ENCODE results near the gene ATP6V0C.

Gene ATP6V0C

GRCh38 chr16:2528161-2529060, 14.7 kb downstream of the ATP6V0C start:
- Histone ChIP-seq H4K20me1 (peaks cover under 1 to 83% (median 23%) of the 10 kb centered on the region in 11 experiments; a peak in 17 of 22 replicates), H3K4me1 (peaks cover 20 to 52% (median 25%) of the 10 kb centered on the region in 10 experiments), H3K27ac (no peak overlapping the region), H3K9ac (no peak overlapping the region), H3K9me3 (replicated peaks in 1 of 11) (no peaks in the 10 kb centered on the region), H3K4me2 (no peak overlapping the region; a peak in 1 of 22 replicates), H3K36me3 (peaks cover 50 to 75% (median 70%) of the 10 kb centered on the region in 11 experiments), H3K4me3 (no peak overlapping the region), H3K27me3 (no peaks in the 10 kb centered on the region)
- no peak for TF ChIP-seq Cebpa-rat (IDR thresholded peaks at IDR 0.05)

GRCh38 chr16:2529061-2529931, 15.5 kb downstream of the ATP6V0C start:
- Histone ChIP-seq H3K4me3 (no peak overlapping the region), H3K9ac (peak overlapping the region in 3 of 11 experiments; percentile 54 to 82 (median 69); a peak in 3 of 22 replicates), H3K27me3 (no peaks in the 10 kb centered on the region), H3K36me3 (peaks cover 41 to 67% (median 61%) of the 10 kb centered on the region in 11 experiments), H3K4me2 (peak overlapping the region in 2 of 11 experiments; percentile 90 to 97; a peak in 2 of 22 replicates), H4K20me1 (peaks cover 0 to 74% (median 14%) of the 10 kb centered on the region in 11 experiments; a peak in 15 of 22 replicates), H3K9me3 (replicated peaks in 1 of 11) (no peaks in the 10 kb centered on the region), H3K4me1 (peaks cover 22 to 52% (median 28%) of the 10 kb centered on the region in 10 experiments), H3K27ac (no peak overlapping the region)
- no peak for TF ChIP-seq Cebpa-rat (IDR thresholded peaks at IDR 0.05)

DNA sequence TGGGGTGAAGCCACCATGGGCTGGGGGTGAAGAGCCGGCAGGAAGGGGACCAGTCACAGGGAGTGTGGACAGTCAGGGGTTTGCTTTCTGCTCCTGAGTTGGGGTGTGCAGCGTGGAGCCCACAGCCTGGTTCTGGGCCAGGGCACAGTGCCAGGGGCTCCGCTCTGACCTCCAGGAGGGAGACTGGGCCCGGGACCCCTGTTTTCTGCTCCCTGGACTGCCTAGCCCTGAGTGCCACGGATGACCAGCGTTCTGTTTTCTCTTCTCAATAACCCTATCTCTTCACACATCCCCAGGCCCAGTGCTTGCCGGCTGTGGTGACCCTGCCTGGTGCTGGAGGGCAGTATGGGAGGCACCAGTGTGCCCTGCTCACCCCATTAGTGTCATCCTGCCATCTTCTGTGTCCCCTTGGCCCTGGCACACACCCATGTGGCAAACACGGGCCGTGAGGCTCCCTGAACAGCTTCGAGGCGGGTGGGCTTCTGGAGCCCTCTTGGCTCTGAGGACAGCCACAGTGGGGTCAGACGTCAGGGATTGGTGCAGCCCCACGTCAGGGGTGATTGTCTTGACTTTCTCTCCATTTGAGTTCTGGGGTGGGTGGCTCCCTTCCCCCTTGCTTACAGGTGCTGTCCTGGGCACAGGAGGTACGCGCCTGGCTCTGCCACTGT, 16.3 kb downstream of the ATP6V0C start:
- no peak for TF ChIP-seq Cebpa-rat (IDR thresholded peaks at IDR 0.05)
- Histone ChIP-seq H3K36me3 (peaks cover 33 to 59% (median 53%) of the 10 kb centered on the region in 11 experiments), H3K4me2 (peak overlapping the region in 4 of 11 experiments; percentile 90 to 100 (median 98); a peak in 6 of 22 replicates), H3K9me3 (replicated peaks in 1 of 11) (no peaks in the 10 kb centered on the region), H3K27ac (no peak overlapping the region), H3K27me3 (no peaks in the 10 kb centered on the region), H3K4me3 (no peak overlapping the region), H3K9ac (peak overlapping the region in 6 of 11 experiments; percentile 20 to 82 (median 74); a peak in 11 of 22 replicates), H3K4me1 (peaks cover 22 to 54% (median 28%) of the 10 kb centered on the region in 10 experiments), H4K20me1 (peaks cover 0 to 66% (median 7%) of the 10 kb centered on the region in 11 experiments; a peak in 13 of 22 replicates)

DNA sequence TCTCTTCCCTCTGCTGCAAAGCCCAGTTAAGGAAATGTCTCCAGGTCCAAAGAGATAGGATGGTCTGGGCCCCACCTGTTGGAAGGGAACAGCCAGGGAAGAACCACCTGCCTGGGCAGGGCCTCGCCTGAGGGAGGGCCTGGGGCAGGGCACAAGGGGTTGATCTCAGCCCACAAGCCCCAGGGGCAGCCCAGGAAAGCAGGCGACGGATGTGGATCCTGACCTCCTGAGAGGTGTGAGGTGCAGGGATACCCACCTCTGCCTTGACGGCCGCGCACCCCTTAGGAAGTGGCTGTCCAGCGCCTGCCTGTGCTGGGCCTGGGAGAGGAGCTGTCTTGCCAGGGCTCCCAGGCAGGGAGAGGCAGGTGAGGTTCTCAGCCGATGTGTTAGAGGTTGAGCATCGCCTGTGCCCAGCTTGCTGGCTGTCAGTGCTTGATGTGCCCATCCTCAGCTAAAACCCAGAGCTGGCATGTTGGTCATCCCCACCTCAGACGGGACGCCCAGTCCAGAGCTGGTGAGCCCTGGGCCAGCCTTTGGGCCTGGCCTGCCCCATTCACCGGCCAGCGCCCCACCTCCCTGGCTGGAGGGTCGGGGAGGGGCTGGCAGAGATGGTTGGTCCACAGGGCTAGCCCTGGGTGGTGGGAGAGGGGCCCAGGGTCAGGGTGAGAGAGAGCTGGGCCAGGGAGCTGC, 17.0 kb downstream of the ATP6V0C start:
- Histone ChIP-seq H3K4me3 (peak overlapping the region in 8 of 10 experiments; percentile 64 to 78 (median 70); a peak in 8 of 20 replicates), H4K20me1 (peaks cover 0 to 60% (median 7%) of the 10 kb centered on the region in 11 experiments; a peak in 13 of 22 replicates), H3K4me2 (peak overlapping the region; percentile 90 to 100 (median 97)), H3K27ac (peak overlapping the region in 8 of 11 experiments; percentile 52 to 82 (median 68); a peak in 12 of 22 replicates), H3K9ac (peak overlapping the region; percentile 54 to 83 (median 79)), H3K27me3 (no peaks in the 10 kb centered on the region), H3K9me3 (replicated peaks in 1 of 11) (no peaks in the 10 kb centered on the region), H3K4me1 (peaks cover 22 to 60% (median 31%) of the 10 kb centered on the region in 10 experiments), H3K36me3 (peaks cover 29 to 52% (median 47%) of the 10 kb centered on the region in 11 experiments)
- TF ChIP-seq Cebpa-rat (IDR thresholded peaks at IDR 0.05): no peak

DNA sequence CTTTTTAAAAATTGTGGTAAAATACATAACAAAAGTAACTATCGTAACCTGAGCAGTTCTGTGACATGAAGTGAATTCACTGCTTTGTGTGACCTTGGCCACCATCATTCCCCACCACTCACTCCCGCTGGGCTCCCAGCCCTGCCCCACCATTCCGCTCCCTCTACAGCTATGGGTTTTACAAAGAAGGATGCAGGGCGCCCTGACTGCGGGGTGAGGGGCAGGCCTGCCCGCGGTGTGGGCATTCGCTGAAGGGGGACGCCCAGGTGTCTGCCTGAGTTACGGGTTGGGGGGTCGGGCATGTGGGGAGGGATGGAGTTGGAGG, 17.6 kb downstream of the ATP6V0C start, which contains the start of gene CEMP1:
Gene CEMP1, minus strand, starts transcription at position 38 of the 325 bp plus-strand sequence. CDS start 335 bp downstream, outside the sequence.
- peaks cover 26 to 46% (median 41%) of the 10 kb centered on the region in 11 experiments for H3K36me3 ChIP-seq
- TF ChIP-seq Cebpa-rat (IDR thresholded peaks at IDR 0.05): no peak
- peak within 1 kb of the TSS; percentile 93 to 100 (median 99) for H3K4me2 ChIP-seq
- peaks cover 0 to 54% (median 4%) of the 10 kb centered on the region in 11 experiments; a peak in 13 of 22 replicates for H4K20me1 ChIP-seq
- peak within 1 kb of the TSS; percentile 61 to 78 (median 70) for H3K4me3 ChIP-seq
- peaks cover 22 to 66% (median 32%) of the 10 kb centered on the region in 10 experiments for H3K4me1 ChIP-seq
- H3K9ac ChIP-seq: peak within 1 kb of the TSS; percentile 72 to 89 (median 81)
- peak within 1 kb of the TSS; percentile 56 to 87 (median 78) for H3K27ac ChIP-seq
- no peaks in the 10 kb centered on the region for H3K27me3 ChIP-seq
- no peaks in the 10 kb centered on the region for H3K9me3 ChIP-seq (replicated peaks in 1 of 11)

DNA sequence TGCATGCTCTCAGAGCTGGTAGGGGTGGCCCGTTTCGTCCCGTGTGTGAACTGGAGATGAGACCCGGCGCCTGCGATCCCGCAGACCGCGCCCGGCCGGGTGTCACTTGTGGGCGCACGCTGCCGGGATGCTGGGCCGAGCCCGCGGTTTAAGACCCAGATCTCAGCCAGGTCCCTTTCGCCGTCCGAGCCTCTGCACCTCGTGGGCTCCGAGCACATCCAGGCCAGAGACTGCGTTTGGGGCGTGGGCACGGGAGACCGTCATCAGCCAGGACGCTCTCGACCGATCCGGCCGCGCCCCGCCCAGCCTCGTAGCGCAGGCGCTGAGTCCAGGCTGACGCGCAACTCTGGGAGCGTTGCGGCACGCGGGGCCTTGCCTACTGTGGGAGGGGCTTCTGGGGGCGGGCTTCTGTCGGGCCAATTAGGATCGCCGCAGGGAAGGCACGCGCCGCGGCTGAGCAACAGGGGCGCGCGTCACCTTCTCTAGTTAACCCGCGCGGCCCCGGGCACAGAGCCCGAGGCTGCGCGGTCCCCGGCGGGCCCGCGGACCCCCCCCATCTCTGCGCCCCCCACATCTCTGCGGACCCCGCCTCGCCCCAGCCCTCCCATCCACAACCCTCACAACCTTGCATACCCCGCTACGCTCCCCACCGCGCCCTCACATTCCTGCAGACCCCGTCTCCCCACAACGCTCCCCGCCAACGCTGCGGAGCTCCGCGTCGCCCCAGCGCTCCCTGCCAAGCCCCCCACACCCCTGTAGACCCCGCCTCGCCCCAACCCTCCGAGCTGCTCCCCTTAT, 18.1 kb downstream of the ATP6V0C start:
- Histone ChIP-seq H3K9me3 (replicated peaks in 1 of 11) (no peaks in the 10 kb centered on the region), H4K20me1 (peaks cover 0 to 48% (median 4%) of the 10 kb centered on the region in 11 experiments; a peak in 12 of 22 replicates), H3K9ac (peak overlapping the region; percentile 72 to 89 (median 81)), H3K4me1 (peaks cover 25 to 72% (median 36%) of the 10 kb centered on the region in 10 experiments), H3K27me3 (no peaks in the 10 kb centered on the region), H3K36me3 (peaks cover 23 to 41% (median 35%) of the 10 kb centered on the region in 11 experiments), H3K4me2 (peak overlapping the region; percentile 93 to 100 (median 99)), H3K27ac (peak overlapping the region; percentile 56 to 87 (median 78)), H3K4me3 (peak overlapping the region; percentile 61 to 78 (median 70))
- peak in 1 of 11 experiments; percentile 26; a peak in 1 of 22 replicates for TF ChIP-seq Cebpa-rat (IDR thresholded peaks at IDR 0.05)
